Pancreas (tissue), 10 donors: ENCODE data around the gene KRT32. TPM values are rescaled to one million over a fixed set of nuclear protein-coding genes. Genes with fewer than 3 reads are reported as not detected.

Experiments used
- ATAC-seq, 4 donors: fragments of 200-7000 bp; cut with Tn5 transposase; one replicate each; pipeline versions ENCODE4 v1.8.0 to v1.9.1; 2020; ENCODE audit warnings: mild to moderate bottlenecking in 4 of 4, moderate library complexity in 4 of 4
- DNase-seq, 6 donors: peaks; one replicate each; pipeline ENCODE4 v3.0.0-alpha.2; 2020
- FAIRE-seq: peaks from 2 replicates; lab custom pipeline; 2012; peaks lifted over from hg19 to GRCh38; lab: Jason Lieb, UNC
- H3K27ac ChIP-seq, 4 donors: fragments of 200-600 bp; sonication (generic); 1 replicate in 3 of 4; 2 replicates in 1 of 4; pipeline versions ENCODE4 v1.5.0 to v1.8.0; 2020
- H3K27me3 ChIP-seq, 4 donors: fragments of 200-600 bp; one replicate each; pipeline ENCODE4 v1.8.0; 2021
- H3K36me3 ChIP-seq, 3 donors: fragments of 200-600 bp; sonication (generic) in 1 of 3; one replicate each; pipeline versions ENCODE4 v1.5.0 to v1.8.0; 2020 to 2021
- H3K4me1 ChIP-seq, 3 donors: fragments of 200-600 bp; one replicate each; pipeline ENCODE4 v1.8.0; 2021
- H3K4me3 ChIP-seq, 4 donors: fragments of 200-600 bp; sonication (generic) in 2 of 4; one replicate each; pipeline versions ENCODE4 v1.5.0 to v1.8.0; 2020 to 2021
- H3K9me3 ChIP-seq, 4 donors: fragments of 200-600 bp; one replicate each; pipeline ENCODE4 v1.8.0; 2021
- WGBS, 2 donors: extraction: QIAGEN DNeasy Blood & Tissue Kit; methylation state at CpG; one replicate each; pipeline ENCODE4 v1.1.7; 2013; 5-methylcytosine and 5-hydroxymethylcytosine counted together
- intact Hi-C, 3 donors: fragments of 100-400 bp; cut with DNase I; formaldehyde crosslinking; loops; one replicate each; pipeline versions ENCODE4 v1.11.1 to v1.14.2; 2022
- polyA plus RNA-seq, 2 donors: library from polyadenylated mRNA; stranded (reverse); fragments of 200-250 nt; gene quantifications; one replicate each; pipeline ENCODE4 v1.2.3, GENCODE V29; 2013
- total RNA-seq, 6 donors: library from RNA; stranded (reverse); fragmentation: NEBNext Ultra II Directional in 4 of 6; extraction: Animal tissue kit (Norgen Biotek cat#: 25700) in 4 of 6; gene quantifications; one replicate each; pipeline versions ENCODE4 v1.2.1 to v1.2.4, GENCODE V29; 2021 to 2023
- TF ChIP-seq, protein P1 (sequence below), 4 donors: fragments of 200-600 bp; sonication (generic) in 3 of 4; IDR thresholded peaks; one replicate each; pipeline versions ENCODE4 v1.5.0 to v1.8.0; 2021; ENCODE audit warnings: antibody characterized with exemption in 4 of 4
- donor health status: healthy with polysubstance abuse.
- donor health status: DM: no; HTN: no; CAD: no; lungs with moderate emphysema.
- donor health status: DM: no; HTN: no; CAD: no.
- donor health status: control.
- donor health status: control.
- donor health status: Bipolar disorder and iron deficiency.
- donor health status: DM: yes; HTN: yes; CAD: no.
- donor health status: DM: no; HTN: no; CAD: no.
- donor health status: DM: no; HTN: no; CAD: no.
- donor health status: DM: yes; HTN: yes; CAD: no.

Gene KRT32
- total RNA-seq (not detected), polyA plus RNA-seq (under 1 TPM in 1 of 2 donors, not detected in 1; 0.05 TPM)

DNA sequence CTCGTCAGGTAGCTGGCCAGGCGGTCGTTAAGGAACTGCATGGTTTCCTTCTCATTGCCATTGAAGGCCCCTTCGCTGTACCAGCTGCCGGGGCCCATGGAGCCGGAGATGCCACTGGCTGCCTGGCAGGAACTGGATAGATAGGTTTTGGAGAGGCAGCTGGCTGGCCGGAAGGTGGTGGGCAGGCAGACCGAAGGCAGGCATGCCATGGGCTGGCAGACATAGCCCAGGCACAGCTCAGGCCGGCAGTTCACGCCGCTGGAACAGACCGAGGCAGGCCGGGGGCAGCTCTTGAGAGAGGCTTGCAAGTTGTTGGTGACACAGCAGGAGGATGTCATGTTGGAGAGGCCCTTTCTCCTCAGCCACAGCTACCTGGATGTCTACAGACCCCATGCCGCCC, at the start of gene KRT32:
Gene KRT32 (minus strand): TSS at position 399 of the 400 bp plus-strand sequence. CDS start 61 bp downstream, at position 338.
- H3K9me3 ChIP-seq: no peaks in the 10 kb centered on the region
- no peaks in the 10 kb centered on the region for H3K27me3 ChIP-seq
- no peak within 1 kb of the TSS for H3K27ac ChIP-seq
- intact Hi-C loops: no loop called here
- 71 to 88% methylated on average over 13 to 14 of the region's 14 CpGs for WGBS, 2 donors
- H3K4me1 ChIP-seq: no peaks in the 10 kb centered on the region
- H3K36me3 ChIP-seq: no peaks in the 10 kb centered on the region
- no peak for DNase-seq
- TF ChIP-seq, protein P1, sequence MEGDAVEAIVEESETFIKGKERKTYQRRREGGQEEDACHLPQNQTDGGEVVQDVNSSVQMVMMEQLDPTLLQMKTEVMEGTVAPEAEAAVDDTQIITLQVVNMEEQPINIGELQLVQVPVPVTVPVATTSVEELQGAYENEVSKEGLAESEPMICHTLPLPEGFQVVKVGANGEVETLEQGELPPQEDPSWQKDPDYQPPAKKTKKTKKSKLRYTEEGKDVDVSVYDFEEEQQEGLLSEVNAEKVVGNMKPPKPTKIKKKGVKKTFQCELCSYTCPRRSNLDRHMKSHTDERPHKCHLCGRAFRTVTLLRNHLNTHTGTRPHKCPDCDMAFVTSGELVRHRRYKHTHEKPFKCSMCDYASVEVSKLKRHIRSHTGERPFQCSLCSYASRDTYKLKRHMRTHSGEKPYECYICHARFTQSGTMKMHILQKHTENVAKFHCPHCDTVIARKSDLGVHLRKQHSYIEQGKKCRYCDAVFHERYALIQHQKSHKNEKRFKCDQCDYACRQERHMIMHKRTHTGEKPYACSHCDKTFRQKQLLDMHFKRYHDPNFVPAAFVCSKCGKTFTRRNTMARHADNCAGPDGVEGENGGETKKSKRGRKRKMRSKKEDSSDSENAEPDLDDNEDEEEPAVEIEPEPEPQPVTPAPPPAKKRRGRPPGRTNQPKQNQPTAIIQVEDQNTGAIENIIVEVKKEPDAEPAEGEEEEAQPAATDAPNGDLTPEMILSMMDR (IDR thresholded peaks at IDR 0.05): no peak
- FAIRE-seq: no peak
- no peak for ATAC-seq
- no peak within 1 kb of the TSS for H3K4me3 ChIP-seq

DNA sequence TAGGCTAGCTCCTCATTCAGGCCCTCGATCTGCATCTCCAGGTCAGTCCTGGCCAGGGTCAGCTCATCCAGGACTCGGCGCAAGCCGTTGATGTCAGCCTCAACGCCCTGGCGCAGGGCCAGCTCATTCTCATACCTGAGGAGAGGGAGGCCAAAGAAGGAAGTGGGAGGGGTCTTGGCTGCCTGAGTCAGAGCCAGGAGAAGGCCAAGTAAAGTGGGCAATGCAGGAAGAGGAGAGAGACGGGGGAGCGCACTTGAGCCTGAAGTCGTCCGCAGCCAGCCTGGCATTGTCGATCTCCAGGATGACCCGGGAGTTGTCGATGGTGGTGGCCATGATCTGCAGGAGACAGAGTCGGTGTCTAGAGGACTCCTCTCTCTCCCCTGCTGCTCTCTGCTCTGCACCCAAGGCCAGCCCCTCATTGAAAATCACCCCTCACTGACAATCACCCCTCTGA, 49.7 kb upstream of the KRT32 start:
- 74 to 77% methylated on average over 14 of the region's 14 CpGs for WGBS, 2 donors
- TF ChIP-seq, protein P1 (IDR thresholded peaks at IDR 0.05): no peak
- peaks cover 0 to 6% (median 4%) of the 10 kb centered on the region in 3 donors for H3K4me1 ChIP-seq
- H3K4me3 ChIP-seq: no peak overlapping the region
- intact Hi-C loops: no loop called here
- H3K27me3 ChIP-seq: no peaks in the 10 kb centered on the region
- DNase-seq: no peak
- H3K27ac ChIP-seq: no peak overlapping the region
- ATAC-seq: no peak
- H3K9me3 ChIP-seq: no peaks in the 10 kb centered on the region
- FAIRE-seq: no peak
- H3K36me3 ChIP-seq: no peaks in the 10 kb centered on the region

DNA sequence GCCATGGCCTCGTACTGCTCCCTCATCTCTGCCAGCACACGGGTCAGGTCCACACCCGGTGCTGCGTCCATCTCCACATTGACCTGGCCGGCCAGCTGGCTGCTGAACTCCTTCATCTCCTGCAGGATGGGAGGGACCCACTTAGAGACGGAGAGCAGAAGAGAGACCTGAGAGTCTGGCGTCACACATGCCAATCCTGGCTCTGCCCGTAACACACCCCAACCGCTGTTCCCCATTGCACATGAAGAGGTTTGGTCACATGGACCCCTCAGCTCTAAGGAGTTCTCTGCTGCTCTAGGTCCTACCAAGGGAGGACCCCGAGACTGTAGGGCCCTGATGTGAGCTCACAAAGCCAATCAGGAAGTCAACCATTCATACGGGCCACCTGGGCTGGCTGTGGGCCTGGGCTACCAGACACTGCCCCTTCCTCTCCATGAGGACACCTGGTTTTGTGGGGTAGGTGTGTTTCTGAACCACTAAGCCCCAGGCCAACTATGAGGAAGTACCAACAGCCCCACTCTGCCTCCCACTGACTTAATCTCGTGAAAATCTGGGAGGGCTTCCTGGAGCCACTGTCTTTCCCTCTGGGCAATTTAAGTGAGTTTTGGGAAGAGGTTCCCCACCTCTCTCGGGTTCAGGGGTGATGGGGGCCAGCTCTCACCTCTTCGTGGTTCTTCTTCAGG, 49.1 kb upstream of the KRT32 start:
- TF ChIP-seq, protein P1 (IDR thresholded peaks at IDR 0.05): no peak
- ATAC-seq: no peak
- 68 to 81% methylated on average over 14 of the region's 14 CpGs for WGBS, 2 donors
- Histone ChIP-seq H3K36me3 (no peaks in the 10 kb centered on the region), H3K4me3 (no peak overlapping the region), H3K27me3 (no peaks in the 10 kb centered on the region), H3K9me3 (no peaks in the 10 kb centered on the region), H3K4me1 (peaks cover 0 to 3% (median 1%) of the 10 kb centered on the region in 3 donors), H3K27ac (no peak overlapping the region)
- no peak for DNase-seq
- no peak for FAIRE-seq
- intact Hi-C loops: no loop called here

DNA sequence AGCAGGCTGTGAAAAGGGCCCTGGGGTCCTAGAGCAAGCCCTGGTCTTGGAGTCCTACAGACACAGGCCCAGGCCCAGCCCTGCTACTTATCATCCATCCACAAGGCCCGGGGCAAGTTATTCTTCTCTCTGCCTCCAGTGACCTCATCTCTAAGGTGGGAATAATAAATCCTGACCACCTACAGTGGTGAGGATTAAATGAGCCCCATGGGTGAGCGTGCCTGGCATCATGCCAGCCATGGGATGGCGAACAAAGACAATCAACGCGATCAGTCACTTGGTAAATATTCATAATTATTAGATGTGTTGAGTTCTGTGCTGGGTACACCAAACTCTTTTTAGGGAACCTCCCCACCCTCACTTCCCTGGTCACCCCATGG, 46.0 kb upstream of the KRT32 start:
- FAIRE-seq: no peak
- 65 to 73% methylated on average over 5 of the region's 5 CpGs for WGBS, 2 donors
- no peaks in the 10 kb centered on the region for H3K27me3 ChIP-seq

More for the DNA sequence above, 46.0 kb upstream of the KRT32 start:
- H3K4me1 ChIP-seq: no peaks in the 10 kb centered on the region
- no peak for ATAC-seq
- peak in 1 of 6 donors; percentile 18 for DNase-seq
- H3K36me3 ChIP-seq: no peaks in the 10 kb centered on the region
- TF ChIP-seq, protein P1 (IDR thresholded peaks at IDR 0.05): no peak
- H3K27ac ChIP-seq: no peak overlapping the region
- intact Hi-C loops: no loop called here
- no peak overlapping the region for H3K4me3 ChIP-seq
- no peaks in the 10 kb centered on the region for H3K9me3 ChIP-seq
